Neural cell (in vitro differentiated cells): ENCODE measurements around the gene C1R. TPM values are rescaled to one million over a fixed set of nuclear protein-coding genes. Genes with fewer than 3 reads are reported as not detected.

Source experiments
- H2AFZ ChIP-seq: fragments of 200-600, 300-800 bp; sonication (generic), shearing (Covaris generic); 2 replicates; pipeline ENCODE4 v1.6.0; 2014; ENCODE audit warnings: low read depth, mild to moderate bottlenecking, antibody characterized with exemption, low read length, moderate library complexity
- H3F3A ChIP-seq: fragments of 200-600 bp; shearing (Covaris generic); 2 replicates; pipeline ENCODE4 v1.6.1; 2016; ENCODE audit warnings: mild to moderate bottlenecking, moderate library complexity, mixed read lengths, antibody characterized with exemption, low read length; ENCODE audit not compliant: insufficient read depth, poor library complexity, severe bottlenecking
- H3K27ac ChIP-seq: fragments of 200-600, 300-800 bp; sonication (generic), shearing (Covaris generic); 2 replicates; pipeline ENCODE4 v1.5.1; 2014; ENCODE audit warnings: mild to moderate bottlenecking, low read length, moderate library complexity
- H3K27me3 ChIP-seq: fragments of 300-800, 200-600 bp; sonication (generic), shearing (Covaris generic); 2 replicates; pipeline ENCODE4 v1.6.0; 2014; ENCODE audit warnings: mild to moderate bottlenecking, low read depth, low read length, moderate library complexity; ENCODE audit not compliant: insufficient read depth
- H3K36me3 ChIP-seq: fragments of 300-800, 200-600 bp; sonication (generic), shearing (Covaris generic); 2 replicates; pipeline ENCODE4 v1.5.1; 2014; ENCODE audit warnings: mild to moderate bottlenecking, antibody characterized with exemption, low read length, moderate library complexity; ENCODE audit not compliant: insufficient read depth
- H3K4me2 ChIP-seq: fragments of 300-800, 200-600 bp; sonication (generic), shearing (Covaris generic); 2 replicates; pipeline ENCODE4 v1.6.0; 2014; ENCODE audit warnings: mild to moderate bottlenecking, low read length
- H3K4me3 ChIP-seq: fragments of 300-800, 200-600 bp; sonication (generic), shearing (Covaris generic); 2 replicates; pipeline ENCODE4 v1.5.1; 2014; ENCODE audit warnings: mild to moderate bottlenecking, low read length, moderate library complexity
- H3K79me2 ChIP-seq: fragments of 200-600 bp; shearing (Covaris generic); replicated peaks from 2 replicates; pipeline ENCODE4 v1.6.0; 2014; ENCODE audit warnings: mild to moderate bottlenecking, low read length, moderate library complexity; ENCODE audit not compliant: insufficient read depth
- H3K9ac ChIP-seq: fragments of 300-800, 200-600 bp; sonication (generic), shearing (Covaris generic); 2 replicates; pipeline ENCODE4 v1.6.1; 2016; ENCODE audit warnings: mild to moderate bottlenecking, low read length, mixed read lengths
- H3K9me2 ChIP-seq: fragments of 200-600 bp; shearing (Covaris generic); 2 replicates; pipeline ENCODE4 v1.6.1; 2016; ENCODE audit warnings: mild to moderate bottlenecking, low read length, mixed read lengths; ENCODE audit not compliant: insufficient read depth
- H3K9me3 ChIP-seq: fragments of 200-600, 300-800 bp; sonication (generic), shearing (Covaris generic); 2 replicates; pipeline ENCODE4 v1.6.1; 2016; ENCODE audit warnings: mild to moderate bottlenecking, mixed run types, low read length, moderate library complexity, mixed read lengths
- H4K20me1 ChIP-seq: fragments of 200-600 bp; shearing (Covaris generic); 2 replicates; pipeline ENCODE4 v1.6.1; 2016; ENCODE audit warnings: mild to moderate bottlenecking, mixed run types; ENCODE audit not compliant: insufficient read depth
- CTCF ChIP-seq: fragments of 450-650 bp; IDR thresholded peaks from 2 replicates; pipeline ENCODE4 v1.5.1; 2014; ENCODE audit warnings: antibody characterized with exemption, mild to moderate bottlenecking, moderate library complexity; ENCODE audit not compliant: poor library complexity, severe bottlenecking
- EP300 ChIP-seq: fragments of 450-650 bp; conservative IDR thresholded peaks from 2 replicates; pipeline ENCODE4 v1.6.1; 2014; ENCODE audit warnings: antibody characterized with exemption, mild to moderate bottlenecking, moderate library complexity; ENCODE audit not compliant: poor library complexity, severe bottlenecking
- EZH2 ChIP-seq: fragments of 200-600, 300-800 bp; shearing (Covaris generic), sonication (generic); IDR thresholded peaks from 2 replicates; pipeline ENCODE4 v1.6.1; 2014; ENCODE audit warnings: antibody characterized with exemption, low read length, borderline replicate concordance, mild to moderate bottlenecking; ENCODE audit not compliant: insufficient read depth, poor library complexity, severe bottlenecking
- MXI1 ChIP-seq: fragments of 450-650 bp; conservative IDR thresholded peaks from 2 replicates; pipeline ENCODE4 v1.6.1; 2014; ENCODE audit warnings: antibody characterized with exemption, mild to moderate bottlenecking; ENCODE audit not compliant: poor library complexity, severe bottlenecking
- POLR2AphosphoS5 ChIP-seq: IDR thresholded peaks from 2 replicates; pipeline ENCODE4 v1.6.1; 2012
- RAD21 ChIP-seq: fragments of 450-650 bp; conservative IDR thresholded peaks from 2 replicates; pipeline ENCODE4 v1.6.1; 2014; ENCODE audit warnings: antibody characterized with exemption, mild to moderate bottlenecking, moderate library complexity
- REST ChIP-seq: IDR thresholded peaks from 2 replicates; pipeline ENCODE4 v1.6.1; 2012; ENCODE audit warnings: borderline replicate concordance
- SMC3 ChIP-seq: fragments of 450-650 bp; conservative IDR thresholded peaks from 2 replicates; pipeline ENCODE4 v1.6.1; 2014; ENCODE audit warnings: antibody characterized with exemption, mild to moderate bottlenecking, moderate library complexity; ENCODE audit not compliant: poor library complexity
- TAF1 ChIP-seq: IDR thresholded peaks from 2 replicates; pipeline ENCODE4 v1.6.1; 2012; ENCODE audit warnings: low read depth
- polyA plus RNA-seq: library from polyadenylated mRNA; depleted of rRNA; stranded (reverse); fragments of >200 nt; gene quantifications from 2 replicates; pipeline ENCODE4 v1.2.3, GENCODE V29; 2014

C1R gene
- polyA plus RNA-seq, 1 donor from 2014 or later: 1.7 TPM

- no peaks in the 10 kb centered on the region for H3K9me2 ChIP-seq
- no peak overlapping the region for H2AFZ ChIP-seq
- no peaks in the 10 kb centered on the region for H4K20me1 ChIP-seq
- no peaks in the 10 kb centered on the region for H3K9me3 ChIP-seq
- no peak overlapping the region for H3K4me2 ChIP-seq
- no peaks in the 10 kb centered on the region for H3K27me3 ChIP-seq
- no peak overlapping the region for H3K27ac ChIP-seq
- no peak overlapping the region for H3K4me3 ChIP-seq
- H3K79me2 ChIP-seq: no peaks in the 10 kb centered on the region
- no peaks in the 10 kb centered on the region for H3F3A ChIP-seq
- H3K36me3 ChIP-seq: no peaks in the 10 kb centered on the region
- TF ChIP-seq RAD21 (no peak), CTCF (no peak), TAF1 (no peak), EZH2 (no peak), MXI1 (no peak), REST (no peak), EP300 (no peak), POLR2AphosphoS5 (no peak), SMC3 (no peak)
- no peak overlapping the region for H3K9ac ChIP-seq
These were observed 31.1 kb downstream of the C1R start for GRCh38 chr12:7061138-7061537.

DNA sequence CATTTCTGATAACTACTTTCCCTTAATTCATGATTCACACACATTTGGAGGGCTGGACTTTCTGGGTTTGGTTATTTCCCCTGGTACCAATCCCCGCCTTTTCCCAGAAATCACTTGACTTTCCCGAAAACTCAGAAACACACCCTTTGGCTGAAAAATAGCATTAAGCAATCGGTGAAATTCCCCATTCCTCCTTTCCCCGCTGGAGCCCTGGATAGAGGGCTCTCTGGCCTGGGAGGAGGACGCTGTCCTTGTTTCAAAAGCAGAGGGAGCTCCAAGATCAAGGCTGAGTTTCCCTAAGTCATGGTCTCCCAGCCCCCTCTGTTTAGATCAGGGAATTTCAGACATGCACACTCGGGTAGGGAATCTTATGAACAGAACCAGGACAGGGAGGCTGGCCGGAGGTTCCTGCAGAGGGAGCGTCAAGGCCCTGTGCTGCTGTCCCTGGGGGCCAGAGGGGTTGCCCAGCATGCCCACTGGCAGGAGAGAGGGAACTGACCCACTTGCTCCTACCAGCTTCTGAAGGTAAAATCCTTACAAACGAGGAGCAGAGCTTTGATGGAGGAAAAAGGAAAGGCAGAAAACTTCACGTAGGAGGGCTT is 31.8 kb downstream of the C1R start, which contains the start of gene C1S:
Gene C1S (plus strand): TSS at position 366 of the 602 bp plus-strand sequence. CDS start 1,195 bp downstream, outside the sequence.
- H3K36me3 ChIP-seq: no peaks in the 10 kb centered on the region
- TF ChIP-seq TAF1 (no peak), EZH2 (no peak), SMC3 (peak; percentile 41), CTCF (peak; percentile 26)
- H4K20me1 ChIP-seq: no peaks in the 10 kb centered on the region
- H3K9ac ChIP-seq: no peak within 1 kb of the TSS
- no peaks in the 10 kb centered on the region for H3K79me2 ChIP-seq
- H3K9me2 ChIP-seq: no peaks in the 10 kb centered on the region
- no peak within 1 kb of the TSS for H3K4me2 ChIP-seq
- no peaks in the 10 kb centered on the region for H3F3A ChIP-seq
- H3K27ac ChIP-seq: no peak within 1 kb of the TSS
- no peaks in the 10 kb centered on the region for H3K9me3 ChIP-seq
- H3K27me3 ChIP-seq: no peaks in the 10 kb centered on the region
- H3K4me3 ChIP-seq: no peak within 1 kb of the TSS
- no peak within 1 kb of the TSS for H2AFZ ChIP-seq
